ENCODE results near the gene DCHS1.

- TF ChIP-seq CTCF (IDR thresholded peaks at IDR 0.05) (no peak), POLR2A (IDR thresholded peaks at IDR 0.05) (no peak)
These were observed 18.6 kb upstream of the DCHS1 start for GRCh38 chr11:6674219-6674597.
